OCI-LY1 (cell line): Measurements from ENCODE around the gene IFNE.

Source experiments
- CTCF ChIP-seq: fragments of 200-600 bp; sonication (generic), shearing (Covaris generic); IDR thresholded peaks from 2 replicates; pipeline ENCODE4 v1.5.1; 2017; ENCODE audit warnings: mild to moderate bottlenecking, antibody characterized with exemption, low read length, moderate library complexity, mixed read lengths
- EZH2 ChIP-seq: fragments of 200-600 bp; sonication (generic), shearing (Covaris generic); IDR thresholded peaks from 2 replicates; pipeline ENCODE4 v1.8.0; 2017; ENCODE audit warnings: borderline replicate concordance, mixed run types, mild to moderate bottlenecking, antibody characterized with exemption, low read length, moderate library complexity, mixed read lengths

GRCh38 chr9:21510806-21511205 is 28.7 kb upstream of the IFNE start:
- no peak for TF ChIP-seq EZH2
- no peak for TF ChIP-seq CTCF
